Measurements from ENCODE around the gene APLP1. TPM values are rescaled to one million over a fixed set of nuclear protein-coding genes. Genes with fewer than 3 reads are reported as not detected.

Gene APLP1
- total RNA-seq, 1 experiment from 2014 or later: 15.5 TPM

DNA sequence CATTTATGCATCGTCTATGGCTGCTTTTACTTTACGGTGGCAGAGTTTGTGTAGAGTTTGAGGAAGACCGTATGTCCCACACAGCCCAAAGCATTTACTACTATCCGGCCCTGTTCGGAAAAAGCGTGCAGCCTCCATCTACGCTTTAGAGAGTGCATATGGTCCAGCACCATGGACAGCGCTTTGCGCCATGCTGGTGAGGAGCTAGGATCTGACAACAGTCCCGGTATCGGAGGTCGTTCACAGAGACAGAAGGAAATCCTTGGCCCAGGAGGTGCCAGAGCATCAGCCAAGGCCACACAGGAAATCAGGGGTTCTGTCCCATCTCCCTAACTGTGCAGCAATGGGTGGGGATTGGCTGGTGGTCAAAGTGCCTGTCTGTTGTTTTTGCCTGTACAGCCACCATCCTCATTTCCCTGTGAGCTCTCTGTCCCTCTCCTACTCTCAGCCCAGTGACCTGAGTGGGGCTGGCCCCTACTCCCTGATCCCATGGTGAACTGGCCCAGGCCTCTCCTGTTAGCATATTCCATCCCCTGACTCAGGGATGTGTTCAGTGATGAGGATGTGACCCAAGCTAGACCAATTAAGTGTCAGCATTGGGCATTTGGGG, 39.6 kb upstream of the APLP1 start (continued):
- TF ChIP-seq NR2C2 (CRISPR knock-in tag; IDR thresholded peaks at IDR 0.05) (peak; percentile 33; the same call in 1 of the 2 replicates), KAT7 (CRISPR knock-in tag; IDR thresholded peaks at IDR 0.05; ENCODE audit: borderline replicate concordance) (no peak), ZNF263 (CRISPR knock-in tag; IDR thresholded peaks at IDR 0.05; ENCODE audit: low read depth) (peak; percentile 46; the same call in 1 of the 2 replicates), NFATC4 (CRISPR knock-in tag; IDR thresholded peaks at IDR 0.05) (no peak), ZNF317 (CRISPR knock-in tag; IDR thresholded peaks at IDR 0.05; ENCODE audit: borderline replicate concordance, low read depth) (0 out of 2 replicates have a peak, but pooled peaks have one; percentile 43), ETV6 (CRISPR knock-in tag; IDR thresholded peaks at IDR 0.05) (peak; percentile 83), ZBTB21 (CRISPR knock-in tag; IDR thresholded peaks at IDR 0.05; ENCODE audit: borderline replicate concordance) (peak; percentile 89; the same call in 1 of the 2 replicates), EMX1 (CRISPR knock-in tag; IDR thresholded peaks at IDR 0.05) (no peak), ZNF138 (CRISPR knock-in tag; conservative IDR thresholded peaks at IDR 0.05) (0 out of 2 replicates have a peak, but pooled peaks have one; percentile 77), NFYB (CRISPR knock-in tag; conservative IDR thresholded peaks at IDR 0.05; ENCODE audit: low read depth) (peak; percentile 51), TP53 (CRISPR knock-in tag; IDR thresholded peaks at IDR 0.05) (peak; percentile 86; the same call in 1 of the 2 replicates), ZNF121 (CRISPR knock-in tag; IDR thresholded peaks at IDR 0.05) (peak; percentile 87), SMAD3 (CRISPR knock-in tag; IDR thresholded peaks at IDR 0.05; ENCODE audit: borderline replicate concordance) (peak; percentile 82; the same call in 1 of the 2 replicates), CREM (CRISPR knock-in tag; IDR thresholded peaks at IDR 0.05) (0 out of 2 replicates have a peak, but pooled peaks have one; percentile 57), NFE2L1 (CRISPR knock-in tag; IDR thresholded peaks at IDR 0.05) (peak; percentile 93), SMAD4 (CRISPR knock-in tag; IDR thresholded peaks at IDR 0.05) (peak; percentile 92), CBFB (CRISPR knock-in tag; IDR thresholded peaks at IDR 0.05; ENCODE audit: low read depth) (0 out of 2 replicates have a peak, but pooled peaks have one; percentile 83)
- TF ChIP-seq, protein P1, sequence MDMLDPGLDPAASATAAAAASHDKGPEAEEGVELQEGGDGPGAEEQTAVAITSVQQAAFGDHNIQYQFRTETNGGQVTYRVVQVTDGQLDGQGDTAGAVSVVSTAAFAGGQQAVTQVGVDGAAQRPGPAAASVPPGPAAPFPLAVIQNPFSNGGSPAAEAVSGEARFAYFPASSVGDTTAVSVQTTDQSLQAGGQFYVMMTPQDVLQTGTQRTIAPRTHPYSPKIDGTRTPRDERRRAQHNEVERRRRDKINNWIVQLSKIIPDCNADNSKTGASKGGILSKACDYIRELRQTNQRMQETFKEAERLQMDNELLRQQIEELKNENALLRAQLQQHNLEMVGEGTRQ (CRISPR knock-in tag; IDR thresholded peaks at IDR 0.05): no peak
- TF ChIP-seq, protein P2, sequence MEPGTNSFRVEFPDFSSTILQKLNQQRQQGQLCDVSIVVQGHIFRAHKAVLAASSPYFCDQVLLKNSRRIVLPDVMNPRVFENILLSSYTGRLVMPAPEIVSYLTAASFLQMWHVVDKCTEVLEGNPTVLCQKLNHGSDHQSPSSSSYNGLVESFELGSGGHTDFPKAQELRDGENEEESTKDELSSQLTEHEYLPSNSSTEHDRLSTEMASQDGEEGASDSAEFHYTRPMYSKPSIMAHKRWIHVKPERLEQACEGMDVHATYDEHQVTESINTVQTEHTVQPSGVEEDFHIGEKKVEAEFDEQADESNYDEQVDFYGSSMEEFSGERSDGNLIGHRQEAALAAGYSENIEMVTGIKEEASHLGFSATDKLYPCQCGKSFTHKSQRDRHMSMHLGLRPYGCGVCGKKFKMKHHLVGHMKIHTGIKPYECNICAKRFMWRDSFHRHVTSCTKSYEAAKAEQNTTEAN (CRISPR knock-in tag; IDR thresholded peaks at IDR 0.05): peak; percentile 83; the same call in 1 of the 2 replicates
- TF ChIP-seq, protein P3, sequence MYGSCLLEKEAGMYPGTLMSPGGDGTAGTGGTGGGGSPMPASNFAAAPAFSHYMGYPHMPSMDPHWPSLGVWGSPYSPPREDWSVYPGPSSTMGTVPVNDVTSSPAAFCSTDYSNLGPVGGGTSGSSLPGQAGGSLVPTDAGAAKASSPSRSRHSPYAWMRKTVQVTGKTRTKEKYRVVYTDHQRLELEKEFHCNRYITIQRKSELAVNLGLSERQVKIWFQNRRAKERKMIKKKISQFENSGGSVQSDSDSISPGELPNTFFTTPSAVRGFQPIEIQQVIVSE (CRISPR knock-in tag; IDR thresholded peaks at IDR 0.05; ENCODE audit: borderline replicate concordance): no peak
- TF ChIP-seq, protein P4, sequence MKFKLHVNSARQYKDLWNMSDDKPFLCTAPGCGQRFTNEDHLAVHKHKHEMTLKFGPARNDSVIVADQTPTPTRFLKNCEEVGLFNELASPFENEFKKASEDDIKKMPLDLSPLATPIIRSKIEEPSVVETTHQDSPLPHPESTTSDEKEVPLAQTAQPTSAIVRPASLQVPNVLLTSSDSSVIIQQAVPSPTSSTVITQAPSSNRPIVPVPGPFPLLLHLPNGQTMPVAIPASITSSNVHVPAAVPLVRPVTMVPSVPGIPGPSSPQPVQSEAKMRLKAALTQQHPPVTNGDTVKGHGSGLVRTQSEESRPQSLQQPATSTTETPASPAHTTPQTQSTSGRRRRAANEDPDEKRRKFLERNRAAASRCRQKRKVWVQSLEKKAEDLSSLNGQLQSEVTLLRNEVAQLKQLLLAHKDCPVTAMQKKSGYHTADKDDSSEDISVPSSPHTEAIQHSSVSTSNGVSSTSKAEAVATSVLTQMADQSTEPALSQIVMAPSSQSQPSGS (CRISPR knock-in tag; IDR thresholded peaks at IDR 0.05; ENCODE audit: borderline replicate concordance, low read depth): 0 out of 2 replicates have a peak, but pooled peaks have one; percentile 61
- TF ChIP-seq, protein P5, sequence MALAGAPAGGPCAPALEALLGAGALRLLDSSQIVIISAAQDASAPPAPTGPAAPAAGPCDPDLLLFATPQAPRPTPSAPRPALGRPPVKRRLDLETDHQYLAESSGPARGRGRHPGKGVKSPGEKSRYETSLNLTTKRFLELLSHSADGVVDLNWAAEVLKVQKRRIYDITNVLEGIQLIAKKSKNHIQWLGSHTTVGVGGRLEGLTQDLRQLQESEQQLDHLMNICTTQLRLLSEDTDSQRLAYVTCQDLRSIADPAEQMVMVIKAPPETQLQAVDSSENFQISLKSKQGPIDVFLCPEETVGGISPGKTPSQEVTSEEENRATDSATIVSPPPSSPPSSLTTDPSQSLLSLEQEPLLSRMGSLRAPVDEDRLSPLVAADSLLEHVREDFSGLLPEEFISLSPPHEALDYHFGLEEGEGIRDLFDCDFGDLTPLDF (CRISPR knock-in tag; IDR thresholded peaks at IDR 0.05): peak; percentile 91
- TF ChIP-seq, protein P6, sequence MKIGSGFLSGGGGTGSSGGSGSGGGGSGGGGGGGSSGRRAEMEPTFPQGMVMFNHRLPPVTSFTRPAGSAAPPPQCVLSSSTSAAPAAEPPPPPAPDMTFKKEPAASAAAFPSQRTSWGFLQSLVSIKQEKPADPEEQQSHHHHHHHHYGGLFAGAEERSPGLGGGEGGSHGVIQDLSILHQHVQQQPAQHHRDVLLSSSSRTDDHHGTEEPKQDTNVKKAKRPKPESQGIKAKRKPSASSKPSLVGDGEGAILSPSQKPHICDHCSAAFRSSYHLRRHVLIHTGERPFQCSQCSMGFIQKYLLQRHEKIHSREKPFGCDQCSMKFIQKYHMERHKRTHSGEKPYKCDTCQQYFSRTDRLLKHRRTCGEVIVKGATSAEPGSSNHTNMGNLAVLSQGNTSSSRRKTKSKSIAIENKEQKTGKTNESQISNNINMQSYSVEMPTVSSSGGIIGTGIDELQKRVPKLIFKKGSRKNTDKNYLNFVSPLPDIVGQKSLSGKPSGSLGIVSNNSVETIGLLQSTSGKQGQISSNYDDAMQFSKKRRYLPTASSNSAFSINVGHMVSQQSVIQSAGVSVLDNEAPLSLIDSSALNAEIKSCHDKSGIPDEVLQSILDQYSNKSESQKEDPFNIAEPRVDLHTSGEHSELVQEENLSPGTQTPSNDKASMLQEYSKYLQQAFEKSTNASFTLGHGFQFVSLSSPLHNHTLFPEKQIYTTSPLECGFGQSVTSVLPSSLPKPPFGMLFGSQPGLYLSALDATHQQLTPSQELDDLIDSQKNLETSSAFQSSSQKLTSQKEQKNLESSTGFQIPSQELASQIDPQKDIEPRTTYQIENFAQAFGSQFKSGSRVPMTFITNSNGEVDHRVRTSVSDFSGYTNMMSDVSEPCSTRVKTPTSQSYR (CRISPR knock-in tag; IDR thresholded peaks at IDR 0.05): peak; percentile 81; the same call in 1 of the 2 replicates
- TF ChIP-seq, protein P7, sequence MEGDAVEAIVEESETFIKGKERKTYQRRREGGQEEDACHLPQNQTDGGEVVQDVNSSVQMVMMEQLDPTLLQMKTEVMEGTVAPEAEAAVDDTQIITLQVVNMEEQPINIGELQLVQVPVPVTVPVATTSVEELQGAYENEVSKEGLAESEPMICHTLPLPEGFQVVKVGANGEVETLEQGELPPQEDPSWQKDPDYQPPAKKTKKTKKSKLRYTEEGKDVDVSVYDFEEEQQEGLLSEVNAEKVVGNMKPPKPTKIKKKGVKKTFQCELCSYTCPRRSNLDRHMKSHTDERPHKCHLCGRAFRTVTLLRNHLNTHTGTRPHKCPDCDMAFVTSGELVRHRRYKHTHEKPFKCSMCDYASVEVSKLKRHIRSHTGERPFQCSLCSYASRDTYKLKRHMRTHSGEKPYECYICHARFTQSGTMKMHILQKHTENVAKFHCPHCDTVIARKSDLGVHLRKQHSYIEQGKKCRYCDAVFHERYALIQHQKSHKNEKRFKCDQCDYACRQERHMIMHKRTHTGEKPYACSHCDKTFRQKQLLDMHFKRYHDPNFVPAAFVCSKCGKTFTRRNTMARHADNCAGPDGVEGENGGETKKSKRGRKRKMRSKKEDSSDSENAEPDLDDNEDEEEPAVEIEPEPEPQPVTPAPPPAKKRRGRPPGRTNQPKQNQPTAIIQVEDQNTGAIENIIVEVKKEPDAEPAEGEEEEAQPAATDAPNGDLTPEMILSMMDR (IDR thresholded peaks at IDR 0.05): no peak
- TF ChIP-seq, protein P8, sequence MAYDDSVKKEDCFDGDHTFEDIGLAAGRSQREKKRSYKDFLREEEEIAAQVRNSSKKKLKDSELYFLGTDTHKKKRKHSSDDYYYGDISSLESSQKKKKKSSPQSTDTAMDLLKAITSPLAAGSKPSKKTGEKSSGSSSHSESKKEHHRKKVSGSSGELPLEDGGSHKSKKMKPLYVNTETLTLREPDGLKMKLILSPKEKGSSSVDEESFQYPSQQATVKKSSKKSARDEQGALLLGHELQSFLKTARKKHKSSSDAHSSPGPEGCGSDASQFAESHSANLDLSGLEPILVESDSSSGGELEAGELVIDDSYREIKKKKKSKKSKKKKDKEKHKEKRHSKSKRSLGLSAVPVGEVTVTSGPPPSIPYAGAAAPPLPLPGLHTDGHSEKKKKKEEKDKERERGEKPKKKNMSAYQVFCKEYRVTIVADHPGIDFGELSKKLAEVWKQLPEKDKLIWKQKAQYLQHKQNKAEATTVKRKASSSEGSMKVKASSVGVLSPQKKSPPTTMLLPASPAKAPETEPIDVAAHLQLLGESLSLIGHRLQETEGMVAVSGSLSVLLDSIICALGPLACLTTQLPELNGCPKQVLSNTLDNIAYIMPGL (CRISPR knock-in tag; IDR thresholded peaks at IDR 0.05): peak; percentile 44; the same call in 1 of the 2 replicates
- TF ChIP-seq, protein P9, sequence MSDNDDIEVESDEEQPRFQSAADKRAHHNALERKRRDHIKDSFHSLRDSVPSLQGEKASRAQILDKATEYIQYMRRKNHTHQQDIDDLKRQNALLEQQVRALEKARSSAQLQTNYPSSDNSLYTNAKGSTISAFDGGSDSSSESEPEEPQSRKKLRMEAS (CRISPR knock-in tag; IDR thresholded peaks at IDR 0.05): peak; percentile 85

Data from WTC11 (cell line).